Measurements from ENCODE around the gene TBC1D9. TPM values are rescaled to one million over a fixed set of nuclear protein-coding genes. Genes with fewer than 3 reads are reported as not detected.

TBC1D9 gene
- total RNA-seq, 1 donor from 2014 or later: 34.1 TPM

DNA sequence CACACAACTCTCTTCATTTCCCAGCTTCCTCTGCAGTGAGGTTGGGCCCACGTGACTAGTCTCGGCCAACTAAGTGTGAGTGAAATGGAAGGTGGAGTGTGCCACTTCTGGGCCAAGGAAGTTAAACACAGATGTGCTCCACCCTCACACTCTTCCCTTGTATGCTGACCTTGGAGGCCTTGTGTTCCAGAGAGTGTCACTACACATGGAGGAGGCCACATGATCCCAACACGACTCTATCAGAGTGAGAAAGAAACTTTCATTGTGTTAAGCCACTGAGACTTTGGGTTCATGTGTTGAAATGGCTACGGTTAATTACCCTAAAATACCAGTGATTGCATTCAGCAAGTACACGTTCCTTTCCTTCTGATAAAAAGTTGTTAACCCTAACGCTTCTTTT, 55.1 kb downstream of the TBC1D9 start:
- Mint-ChIP-seq H3K9me3 (no peaks in the 10 kb centered on the region), H3K4me3 (no peak overlapping the region), H3K27ac (no peak overlapping the region), H3K36me3 (peaks cover 26% of the 10 kb centered on the region), H3K4me1 (ENCODE audit: unreplicated experiment) (peaks cover 33% of the 10 kb centered on the region), H3K27me3 (no peaks in the 10 kb centered on the region)
- TF ChIP-seq, protein P1, sequence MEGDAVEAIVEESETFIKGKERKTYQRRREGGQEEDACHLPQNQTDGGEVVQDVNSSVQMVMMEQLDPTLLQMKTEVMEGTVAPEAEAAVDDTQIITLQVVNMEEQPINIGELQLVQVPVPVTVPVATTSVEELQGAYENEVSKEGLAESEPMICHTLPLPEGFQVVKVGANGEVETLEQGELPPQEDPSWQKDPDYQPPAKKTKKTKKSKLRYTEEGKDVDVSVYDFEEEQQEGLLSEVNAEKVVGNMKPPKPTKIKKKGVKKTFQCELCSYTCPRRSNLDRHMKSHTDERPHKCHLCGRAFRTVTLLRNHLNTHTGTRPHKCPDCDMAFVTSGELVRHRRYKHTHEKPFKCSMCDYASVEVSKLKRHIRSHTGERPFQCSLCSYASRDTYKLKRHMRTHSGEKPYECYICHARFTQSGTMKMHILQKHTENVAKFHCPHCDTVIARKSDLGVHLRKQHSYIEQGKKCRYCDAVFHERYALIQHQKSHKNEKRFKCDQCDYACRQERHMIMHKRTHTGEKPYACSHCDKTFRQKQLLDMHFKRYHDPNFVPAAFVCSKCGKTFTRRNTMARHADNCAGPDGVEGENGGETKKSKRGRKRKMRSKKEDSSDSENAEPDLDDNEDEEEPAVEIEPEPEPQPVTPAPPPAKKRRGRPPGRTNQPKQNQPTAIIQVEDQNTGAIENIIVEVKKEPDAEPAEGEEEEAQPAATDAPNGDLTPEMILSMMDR (conservative IDR thresholded peaks at IDR 0.05): no peak
- no peak for DNase-seq (ENCODE audit: extremely low spot score, unreplicated experiment)

DNA sequence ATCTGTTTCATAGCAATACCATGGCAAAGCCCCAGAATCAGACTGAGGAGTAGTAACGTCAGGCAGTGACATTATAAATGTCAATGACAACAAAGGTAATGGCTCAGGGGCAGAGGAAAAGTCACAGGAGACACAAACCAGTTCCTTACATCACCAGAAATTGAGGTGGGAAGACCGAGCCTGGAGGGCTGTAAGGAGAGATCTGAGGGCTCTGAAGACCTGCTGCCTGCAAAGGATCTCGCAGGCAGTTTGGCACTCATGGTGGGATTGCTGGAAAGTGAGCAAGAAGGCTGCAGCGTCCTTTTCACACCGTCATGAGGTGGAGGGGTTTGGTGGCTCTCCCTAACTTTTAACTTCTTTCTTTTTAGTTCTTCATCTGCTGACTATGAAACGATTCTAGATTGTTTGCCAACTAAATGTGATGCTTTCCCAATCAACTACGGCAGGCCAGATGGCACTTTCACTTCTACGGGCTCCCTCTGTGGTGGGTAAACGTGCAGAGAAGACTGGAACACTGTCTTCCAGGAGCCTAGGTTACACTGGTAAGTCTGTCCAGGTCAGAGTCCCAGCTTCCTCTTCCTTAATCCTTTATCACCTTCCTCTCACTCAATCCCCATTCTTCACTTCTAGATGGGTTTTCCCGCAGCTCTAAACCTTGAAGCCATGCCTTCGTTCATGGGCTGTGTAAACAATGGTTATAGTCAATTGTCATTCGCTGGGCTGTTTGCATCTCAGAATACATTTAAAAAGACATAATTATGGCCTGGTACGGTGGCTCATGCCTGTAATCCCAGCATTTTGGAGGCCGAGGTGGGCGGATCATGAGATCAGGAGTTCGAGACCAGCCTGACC, 58.2 kb downstream of the TBC1D9 start:
- TF ChIP-seq, protein P1 (conservative IDR thresholded peaks at IDR 0.05): no peak
- no peak for DNase-seq (ENCODE audit: extremely low spot score, unreplicated experiment)
- Mint-ChIP-seq H3K27me3 (no peaks in the 10 kb centered on the region), H3K27ac (peak overlapping the region; percentile 65), H3K4me3 (no peak overlapping the region), H3K4me1 (ENCODE audit: unreplicated experiment) (peaks cover 23% of the 10 kb centered on the region), H3K36me3 (peaks cover 34% of the 10 kb centered on the region), H3K9me3 (no peaks in the 10 kb centered on the region)

DNA sequence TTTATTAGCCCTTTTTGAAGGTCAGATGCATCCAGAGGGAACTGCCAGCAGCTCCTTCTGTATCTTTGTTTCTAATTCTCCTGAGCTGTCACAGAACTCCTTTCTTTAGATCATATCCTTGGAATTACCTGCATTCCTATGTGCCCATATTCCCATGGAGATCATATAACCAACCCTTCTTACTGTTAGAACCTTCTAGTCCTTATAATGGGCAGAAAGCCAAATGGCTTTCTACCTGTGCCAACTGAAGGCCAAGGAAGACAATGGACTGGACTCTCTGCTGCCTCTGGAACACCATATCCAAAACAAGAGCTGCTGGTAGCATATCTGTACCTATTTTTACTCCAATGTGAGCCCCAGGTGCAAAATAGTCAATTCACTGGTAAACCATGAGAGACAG, 60.7 kb downstream of the TBC1D9 start:
- no peak for DNase-seq (ENCODE audit: extremely low spot score, unreplicated experiment)
- H3K4me1 Mint-ChIP-seq (ENCODE audit: unreplicated experiment): peaks cover 26% of the 10 kb centered on the region
- no peaks in the 10 kb centered on the region for H3K27me3 Mint-ChIP-seq
- TF ChIP-seq, protein P1 (conservative IDR thresholded peaks at IDR 0.05): no peak
- peaks cover 27% of the 10 kb centered on the region for H3K36me3 Mint-ChIP-seq
- H3K9me3 Mint-ChIP-seq: no peaks in the 10 kb centered on the region
- no peak overlapping the region for H3K4me3 Mint-ChIP-seq
- H3K27ac Mint-ChIP-seq: no peak overlapping the region

DNA sequence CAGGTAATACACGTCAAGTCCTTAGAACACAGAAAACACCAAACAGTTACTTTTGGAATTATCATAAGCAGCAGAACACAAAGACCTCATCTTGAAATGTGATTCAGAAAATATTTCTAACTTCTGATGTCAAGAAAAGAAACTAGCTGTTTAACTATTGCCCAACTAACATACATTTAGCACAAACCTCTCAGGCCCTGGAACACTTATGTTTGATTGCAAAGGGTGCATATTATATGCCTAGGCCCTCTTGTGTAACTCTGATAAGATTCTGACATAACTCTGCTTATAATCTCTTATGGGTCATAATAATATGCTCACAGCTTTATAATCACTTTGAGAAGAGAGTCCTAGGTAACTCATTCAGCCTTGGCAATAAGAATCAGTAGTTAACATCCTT, 62.6 kb downstream of the TBC1D9 start:
- Mint-ChIP-seq H3K27me3 (no peaks in the 10 kb centered on the region), H3K4me3 (no peak overlapping the region), H3K36me3 (peaks cover 21% of the 10 kb centered on the region), H3K4me1 (ENCODE audit: unreplicated experiment) (peaks cover 30% of the 10 kb centered on the region), H3K9me3 (no peaks in the 10 kb centered on the region), H3K27ac (no peak overlapping the region)
- DNase-seq (ENCODE audit: extremely low spot score, unreplicated experiment): no peak
- TF ChIP-seq, protein P1 (conservative IDR thresholded peaks at IDR 0.05): no peak

DNA sequence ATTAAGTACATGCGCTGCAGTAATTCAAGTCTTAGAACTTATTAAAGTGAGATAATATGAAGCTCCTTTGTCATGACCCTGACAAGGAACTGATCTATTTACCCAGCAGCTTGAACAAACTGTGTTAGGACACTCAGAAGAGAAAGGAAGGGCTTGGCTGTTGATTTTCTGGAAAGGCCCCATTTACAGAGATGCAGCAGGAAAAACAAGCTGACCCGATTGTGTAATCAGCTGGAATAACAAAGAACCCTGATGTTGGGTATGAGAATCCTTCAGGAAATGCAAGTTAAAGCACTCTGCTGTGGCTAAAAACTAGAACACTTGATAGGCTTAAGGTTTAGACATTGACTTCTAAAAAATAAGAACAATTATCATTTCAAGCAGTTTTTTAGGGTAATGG, 64.8 kb downstream of the TBC1D9 start:
- Mint-ChIP-seq H3K4me3 (no peak overlapping the region), H3K9me3 (no peaks in the 10 kb centered on the region), H3K27ac (no peak overlapping the region), H3K4me1 (ENCODE audit: unreplicated experiment) (peaks cover 25% of the 10 kb centered on the region), H3K36me3 (peaks cover 14% of the 10 kb centered on the region), H3K27me3 (no peaks in the 10 kb centered on the region)
- no peak for DNase-seq (ENCODE audit: extremely low spot score, unreplicated experiment)
- TF ChIP-seq, protein P1 (conservative IDR thresholded peaks at IDR 0.05): no peak
